Limb (tissue), 2 donors: ENCODE data around the gene TCN2.
A peak's percentile ranks its signal among the peaks of the same experiment; 100 is the strongest.
"Not testable (repeated sequence)": the region's sequence is repeated elsewhere in the genome, so short reads cannot be mapped to it uniquely, and the experiment has no call there.

ENCODE experiments used
- DNase-seq, 2 donors: peaks; one replicate each; pipeline ENCODE4 v3.0.0-alpha.2; 2016; ENCODE audit errors: extremely low spot score in 2 of 2

The TCN2 gene

GRCh38 chr22:30575859-30576258 is 31.1 kb upstream of the TCN2 start:
- no peak for DNase-seq

- no peak for DNase-seq
These were observed 28.5 kb upstream of the TCN2 start for GRCh38 chr22:30578481-30578880.

GRCh38 chr22:30580896-30581295 is 26.1 kb upstream of the TCN2 start:
- DNase-seq: no peak

- DNase-seq: no peak
These were observed 24.9 kb upstream of the TCN2 start for GRCh38 chr22:30582051-30582450.

- no peak for DNase-seq
These were observed 24.0 kb upstream of the TCN2 start for GRCh38 chr22:30582788-30583545.

GRCh38 chr22:30584441-30584840 is 22.5 kb upstream of the TCN2 start:
- DNase-seq: no peak

GRCh38 chr22:30586414-30586813 is 20.6 kb upstream of the TCN2 start:
- DNase-seq: no peak

DNA sequence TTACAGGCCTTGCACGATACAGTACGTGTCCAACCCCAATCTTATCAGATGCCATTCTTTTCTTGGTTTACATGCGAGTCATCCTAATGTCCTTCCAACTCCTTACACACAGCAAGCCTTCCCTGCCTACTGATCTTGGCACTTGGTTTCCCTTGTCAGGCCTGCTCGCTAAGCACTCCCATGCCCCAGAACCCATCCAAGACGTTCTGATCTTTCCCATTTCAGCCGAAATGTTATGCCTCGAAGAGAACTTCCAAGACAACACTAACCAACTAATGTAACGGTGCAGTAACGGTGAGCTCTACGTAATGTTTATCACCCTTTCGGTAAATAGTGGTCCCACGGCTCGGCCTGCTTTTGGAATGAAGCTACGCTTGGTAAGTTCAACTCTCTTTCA is 15.8 kb upstream of the TCN2 start:
- DNase-seq: no peak

DNA sequence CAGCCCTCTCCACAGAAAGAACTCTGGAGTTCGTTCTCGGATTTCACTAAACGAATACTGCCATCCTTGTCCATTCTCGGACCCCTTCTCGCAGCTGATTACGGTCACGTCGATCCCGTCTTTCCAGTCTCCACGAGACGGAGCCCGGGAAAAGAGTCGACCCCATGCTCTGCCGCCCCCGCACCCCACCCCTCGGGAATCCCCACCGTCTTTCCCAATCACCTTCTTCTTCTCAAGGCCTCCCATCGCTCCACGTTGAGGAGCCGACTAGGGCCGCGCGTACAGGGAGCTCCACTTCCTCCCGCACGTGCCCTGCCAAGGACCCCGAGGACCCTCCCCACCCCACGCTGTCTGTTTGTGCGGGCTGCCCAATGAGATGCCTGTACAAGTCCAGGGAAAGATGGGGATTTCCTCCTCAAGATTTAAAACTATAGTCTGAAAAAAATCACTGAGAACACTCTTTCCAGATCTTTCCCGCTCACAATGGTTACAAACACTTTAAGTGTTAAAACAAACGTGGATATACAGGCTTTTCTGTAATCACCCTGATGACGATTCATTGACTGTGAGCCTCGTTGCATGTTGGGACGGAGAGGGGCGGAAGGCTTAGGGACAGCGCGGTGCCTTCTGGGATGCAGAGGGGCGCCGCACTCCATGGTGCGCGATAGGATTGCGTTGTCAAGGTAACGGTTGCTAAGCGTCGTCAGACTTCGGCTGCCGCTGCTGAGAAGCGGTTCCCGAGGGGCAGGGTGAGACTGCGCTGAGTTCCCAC is 15.2 kb upstream of the TCN2 start, which contains the start of gene PES1:
TSS of gene PES1 (minus strand) at position 323 of the 772 bp plus-strand sequence. CDS start at position 246, 77 bp downstream.
- DNase-seq: peak; percentile 97 to 98

- not testable (repeated sequence) for DNase-seq
These were observed 14.6 kb upstream of the TCN2 start for GRCh38 chr22:30592360-30592713.

DNA sequence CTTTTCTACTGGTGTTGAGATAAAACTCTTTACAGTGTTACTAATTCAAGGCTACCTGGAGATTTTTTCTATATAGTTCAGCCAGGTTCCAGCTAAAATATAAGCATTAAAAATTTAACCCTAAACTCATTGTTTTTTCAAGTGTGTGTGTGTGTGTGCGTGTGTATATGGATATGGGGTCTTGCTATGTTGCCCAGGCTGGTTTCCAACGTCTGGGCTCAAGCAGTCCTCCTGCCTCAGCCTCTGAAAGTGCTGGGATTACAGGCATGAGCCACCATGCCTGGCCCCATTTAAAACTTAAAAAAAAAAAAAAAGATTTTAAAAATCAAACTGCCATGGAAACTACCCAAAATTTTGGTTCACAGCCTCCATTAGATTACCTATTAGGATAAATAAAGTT is 10.8 kb upstream of the TCN2 start:
- DNase-seq: no peak

GRCh38 chr22:30596886-30597285 is 10.1 kb upstream of the TCN2 start:
- no peak for DNase-seq

GRCh38 chr22:30598986-30599385 is 8.0 kb upstream of the TCN2 start:
- DNase-seq: no peak

GRCh38 chr22:30600921-30601320 is 6.1 kb upstream of the TCN2 start:
- DNase-seq: no peak

DNA sequence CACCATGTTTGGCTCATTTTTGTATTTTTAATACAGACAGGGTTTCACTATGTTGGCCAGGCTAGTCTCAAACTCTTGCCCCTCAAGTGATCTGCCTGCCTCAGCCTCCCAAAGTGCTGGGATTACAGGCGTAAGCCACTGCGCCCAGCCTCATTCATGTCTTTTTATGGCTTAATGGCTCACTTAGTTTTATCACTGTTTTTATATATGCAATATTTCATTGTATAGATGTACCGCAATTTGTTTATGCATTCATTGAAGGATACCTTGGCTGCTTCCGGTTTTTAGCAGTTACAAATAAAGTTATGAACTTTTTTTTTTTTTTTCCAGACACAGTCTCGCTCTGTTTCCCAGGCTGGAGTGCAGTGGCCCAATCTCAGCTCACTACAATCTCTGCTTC is 5.5 kb upstream of the TCN2 start:
- DNase-seq: no peak

GRCh38 chr22:30602049-30602448 is 4.9 kb upstream of the TCN2 start:
- no peak for DNase-seq

DNA sequence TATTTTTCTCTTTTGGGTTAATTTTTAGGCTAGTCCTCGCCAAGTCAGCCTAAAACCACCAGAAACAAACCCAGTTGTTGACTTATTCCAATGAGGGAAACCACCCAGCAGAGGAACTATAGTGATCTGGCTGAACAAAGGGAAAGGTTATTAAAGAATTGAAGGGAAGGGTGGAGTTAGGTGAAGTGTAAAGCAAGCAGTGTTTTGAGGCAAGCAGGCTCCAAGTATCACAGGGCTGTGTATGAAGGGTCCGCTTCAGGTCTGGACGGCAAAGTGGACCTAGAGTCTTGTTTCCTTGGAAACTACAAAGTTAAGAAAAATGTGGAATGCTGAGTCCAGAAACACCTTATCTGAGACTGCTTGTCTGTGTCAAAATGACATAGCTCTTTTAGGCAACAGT is 3.2 kb upstream of the TCN2 start:
- no peak for DNase-seq

DNA sequence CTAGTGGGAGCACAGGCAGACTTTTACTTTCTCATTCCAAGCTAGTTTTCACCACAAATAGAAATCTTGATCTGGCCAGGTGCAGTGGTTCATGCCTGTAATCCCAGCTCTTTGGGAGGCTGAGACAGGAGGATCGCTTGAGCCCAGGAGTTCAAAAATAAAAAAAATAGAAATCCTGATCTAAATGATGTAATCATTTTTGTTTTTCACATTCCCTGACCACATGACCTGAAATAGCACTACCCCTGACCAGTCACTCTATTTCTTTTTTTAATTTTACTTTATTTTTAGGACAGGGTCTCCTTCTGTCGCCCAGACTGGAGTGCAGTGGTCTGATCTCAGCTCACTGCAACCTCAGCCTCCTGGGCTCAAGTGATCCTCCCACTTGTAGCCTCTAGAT is 2.3 kb upstream of the TCN2 start:
- no peak for DNase-seq

- DNase-seq: peak in 1 of 2 donors; percentile 51
These were observed 1.4 kb upstream of the TCN2 start for GRCh38 chr22:30605449-30606110.

DNA sequence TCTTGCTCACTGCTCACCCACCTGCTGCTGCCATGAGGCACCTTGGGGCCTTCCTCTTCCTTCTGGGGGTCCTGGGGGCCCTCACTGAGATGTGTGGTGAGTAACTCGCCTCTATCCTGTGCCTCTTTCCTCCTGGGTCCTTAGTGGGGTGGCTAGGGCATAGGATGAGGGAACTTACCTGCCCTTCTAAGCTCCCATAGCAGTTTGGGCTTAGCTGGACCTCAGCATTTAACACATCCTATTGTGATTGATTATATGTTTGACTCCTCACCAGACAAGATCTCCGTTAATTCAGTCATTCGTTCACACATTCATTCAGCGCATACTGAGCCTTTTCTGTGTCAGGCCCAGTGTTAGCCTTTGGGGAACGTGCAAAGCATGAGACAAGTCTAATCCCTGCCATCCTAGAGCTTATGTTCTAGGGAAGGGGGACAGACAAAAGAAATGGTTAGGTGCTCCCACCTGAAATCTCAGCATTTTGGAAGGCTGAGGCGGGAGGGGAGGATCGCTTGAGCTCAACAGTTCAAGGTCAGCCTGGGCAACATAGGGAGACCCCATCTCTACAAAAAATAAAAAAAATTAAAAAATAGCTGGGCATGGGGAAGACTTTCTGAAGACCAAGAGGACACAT is 441 bp downstream of the TCN2 start:
- no peak for DNase-seq

GRCh38 chr22:30607939-30608338 is 965 bp downstream of the TCN2 start:
- no peak for DNase-seq
